Omental fat pad (tissue), 4 donors: ENCODE results near the gene FALEC. TPM values are rescaled to one million over a fixed set of nuclear protein-coding genes. Genes with fewer than 3 reads are reported as not detected.

Experiments
- ATAC-seq: fragments of 150-250 bp; one replicate; pipeline ENCODE4 v1.9.1; 2016; ENCODE audit warnings: mild to moderate bottlenecking, moderate library complexity; ENCODE audit not compliant: low FRiP score
- DNase-seq: peaks from one replicate; pipeline ENCODE4 v3.0.0-alpha.2; 2019; ENCODE audit warnings: low spot score
- CTCF ChIP-seq, 3 donors: fragments of 450-650 bp; IDR thresholded peaks; one replicate each; pipeline ENCODE4 v1.5.1; 2016 to 2017; ENCODE audit warnings: antibody characterized with exemption in 3 of 3, mild to moderate bottlenecking in 3 of 3, moderate library complexity in 2 of 3
- total RNA-seq, 4 donors: library from RNA; depleted of rRNA; stranded (reverse); fragments of >200 nt; gene quantifications; one replicate each; pipeline ENCODE4 v1.1.0, GENCODE V29; 2016

The FALEC gene
- total RNA-seq, 4 donors from 2014 or later = not detected

- TF ChIP-seq CTCF (IDR thresholded peaks at IDR 0.05) = no peak
- ATAC-seq (no peak), DNase-seq (no peak)
Measured at GRCh38 chr1:150546294-150546937, 30.9 kb downstream of the FALEC start.

DNA sequence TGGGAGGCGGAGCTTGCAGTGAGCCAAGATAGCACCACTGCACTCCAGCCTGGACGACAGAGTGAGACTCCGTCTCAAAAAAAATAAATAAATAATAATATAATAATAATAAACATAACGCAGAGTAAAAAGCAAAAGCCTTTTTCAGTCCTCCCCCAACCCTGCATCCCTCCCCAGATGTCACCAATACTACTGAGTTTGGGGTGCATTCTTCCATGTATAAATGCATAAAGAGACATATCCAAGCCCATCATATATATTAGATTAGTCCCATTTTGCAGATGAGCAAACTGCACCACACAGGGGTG lies 32.7 kb downstream of the FALEC start:
- ATAC-seq (no peak), DNase-seq (no peak)
- no peak for TF ChIP-seq CTCF (IDR thresholded peaks at IDR 0.05)

DNA sequence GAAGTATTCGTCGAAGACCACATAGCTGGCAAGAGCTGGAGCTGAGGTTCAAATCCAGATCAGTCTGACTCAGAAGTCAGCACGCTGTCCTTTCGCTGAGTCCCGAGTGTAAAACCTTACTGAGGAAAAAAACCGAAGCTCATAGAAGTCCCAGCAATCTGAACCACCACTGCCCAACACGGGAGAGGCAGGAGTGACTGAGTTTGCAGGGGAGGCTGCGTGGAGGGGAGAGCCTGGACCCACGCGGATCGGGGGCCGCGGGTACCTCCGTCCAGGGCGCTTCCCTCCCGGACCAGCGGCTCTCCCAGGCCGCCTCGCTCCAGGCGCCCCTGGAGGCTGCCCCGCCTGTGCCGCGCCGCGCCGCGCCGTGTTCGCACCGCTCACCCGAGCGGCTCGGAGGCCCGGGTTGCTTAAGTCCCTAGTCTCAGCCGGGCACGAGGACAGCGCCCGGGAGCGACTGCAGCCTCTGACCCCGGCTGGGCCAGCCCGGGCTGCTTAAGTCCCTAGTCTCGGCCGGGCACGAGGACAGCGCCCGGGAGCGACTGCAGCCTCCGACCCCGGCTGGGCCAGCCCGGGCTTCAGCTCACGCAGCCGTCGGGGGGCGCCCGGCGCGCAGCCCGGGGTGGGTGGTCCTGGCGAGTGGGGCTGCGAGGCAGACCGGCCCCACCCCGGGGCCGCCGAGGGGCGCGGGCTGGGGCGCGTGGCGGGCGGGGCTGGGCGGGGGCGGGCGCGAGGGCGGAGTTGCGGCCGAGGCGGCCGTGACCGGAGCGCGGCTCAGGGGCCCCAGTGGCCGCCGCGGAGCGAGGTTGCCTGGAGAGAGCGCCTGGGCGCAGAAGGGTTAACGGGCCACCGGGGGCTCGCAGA lies 33.3 kb downstream of the FALEC start, which contains the start of gene ADAMTSL4:
ADAMTSL4 (plus strand) TSS at position 777 of the 864 bp plus-strand sequence. CDS start 2,881 bp downstream, outside the sequence.
- DNase-seq (no peak), ATAC-seq (peak; percentile 31)
- TF ChIP-seq CTCF (IDR thresholded peaks at IDR 0.05) = no peak

GRCh38 chr1:150549496-150550221 lies 34.1 kb downstream of the FALEC start:
- DNase-seq (no peak), ATAC-seq (peak; percentile 13)

DNA sequence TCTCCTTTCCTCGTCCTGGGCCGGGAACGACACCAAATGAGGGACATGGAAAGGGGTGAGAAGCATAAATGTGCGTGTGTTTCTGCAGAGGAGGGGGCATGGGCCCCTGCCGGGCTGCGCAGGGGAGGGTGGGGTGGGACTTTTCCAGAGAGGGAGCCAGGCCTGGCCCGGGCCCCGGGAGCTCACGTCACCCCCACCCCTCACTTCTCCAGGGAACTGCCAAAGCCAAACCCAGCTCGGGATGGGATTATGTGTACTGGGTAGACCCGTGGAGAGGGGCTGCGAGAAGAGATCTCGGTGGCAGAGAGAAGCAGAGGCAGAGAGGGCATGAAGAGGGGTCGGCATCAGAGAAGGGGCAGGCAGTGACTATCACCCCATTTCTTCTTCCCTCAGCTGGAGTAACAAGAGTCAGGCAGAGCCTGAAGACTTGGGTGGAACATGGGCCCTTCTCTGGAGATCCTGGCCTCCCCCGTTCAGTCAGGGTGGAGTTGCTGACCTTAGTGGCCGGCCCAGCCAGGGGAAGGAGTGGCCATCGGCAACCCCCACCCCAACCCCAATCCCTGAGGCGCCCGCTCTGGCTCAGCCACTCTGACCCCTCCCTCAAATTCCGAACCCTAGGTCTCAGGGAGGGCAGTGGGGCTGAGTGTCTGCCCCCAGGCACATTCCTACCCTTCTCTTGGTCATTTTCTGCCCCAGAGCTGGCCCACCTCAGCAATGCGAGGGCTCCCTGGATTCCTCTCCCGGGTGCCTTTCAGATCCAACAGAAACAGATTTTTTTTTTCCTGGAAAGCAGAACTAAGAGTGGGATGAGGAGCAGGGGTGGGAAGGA lies 34.9 kb downstream of the FALEC start:
- peak; percentile 13 for ATAC-seq
- TF ChIP-seq CTCF (IDR thresholded peaks at IDR 0.05) = peak in 1 of 3 donors; percentile 8
- no peak for DNase-seq

More at GRCh38 chr1:150549496-150550221, 34.1 kb downstream of the FALEC start:
- no peak for TF ChIP-seq CTCF (IDR thresholded peaks at IDR 0.05)

DNA sequence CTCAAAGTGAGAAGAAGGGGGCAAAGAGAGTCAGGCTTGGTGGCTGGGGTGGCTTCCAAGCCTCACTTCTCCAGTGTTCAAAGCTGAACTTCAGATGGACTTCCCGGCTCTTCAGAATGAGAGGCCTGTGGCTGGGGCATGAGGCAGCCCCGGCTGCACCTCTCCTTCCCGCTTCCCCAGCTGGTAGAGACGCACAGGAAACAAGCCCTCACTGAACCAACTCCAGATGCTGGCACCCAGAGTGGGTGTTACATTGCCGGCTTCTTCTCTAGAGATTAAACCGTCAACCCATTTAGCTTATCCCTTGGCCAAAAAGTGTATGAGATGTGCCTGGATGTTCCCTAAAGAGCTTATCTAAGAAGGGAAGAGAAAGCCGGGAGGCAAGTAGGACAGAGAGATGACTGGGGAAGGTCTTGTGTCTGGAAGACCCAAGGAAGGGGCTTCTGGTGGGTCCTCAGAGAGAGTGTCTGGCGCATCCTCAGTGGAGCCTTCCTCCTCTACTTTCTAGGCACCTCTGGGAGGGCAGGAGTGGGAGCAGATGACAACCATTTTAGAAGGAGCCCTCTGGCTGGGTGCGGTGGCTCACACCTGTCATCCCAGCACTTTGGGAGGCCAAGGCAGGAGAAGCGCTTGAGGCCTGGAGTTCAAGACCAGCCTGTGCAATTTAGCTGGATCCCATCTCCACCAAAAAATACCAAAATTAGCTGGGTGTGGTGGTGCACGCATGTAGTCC lies 35.7 kb downstream of the FALEC start:
- no peak for ATAC-seq
- no peak for DNase-seq
- no peak for TF ChIP-seq CTCF (IDR thresholded peaks at IDR 0.05)
